Mesothelial cell of epicardium (in vitro differentiated cells): ENCODE measurements around the gene TRIM67. TPM values are rescaled to one million over a fixed set of nuclear protein-coding genes. Genes with fewer than 3 reads are reported as not detected.

ENCODE experiments used
- DNase-seq, 2 experiments: peaks; one replicate each; pipeline ENCODE4 v3.0.0; 2021; ENCODE audit warnings: low spot score in 2 of 2; ENCODE audit not compliant: unreplicated experiment in 2 of 2
- H3K27ac Mint-ChIP-seq: 2 replicates; pipeline ENCODE4 v1.8.0; 2021; ENCODE audit warnings: mixed read lengths
- H3K27me3 Mint-ChIP-seq: 2 replicates; pipeline ENCODE4 v1.8.0; 2021; ENCODE audit warnings: low read depth, mixed read lengths
- H3K36me3 Mint-ChIP-seq: 2 replicates; pipeline ENCODE4 v1.8.0; 2021; ENCODE audit warnings: mixed read lengths
- H3K4me1 Mint-ChIP-seq: 2 replicates; pipeline ENCODE4 v1.8.0; 2021; ENCODE audit warnings: mixed read lengths
- H3K4me3 Mint-ChIP-seq: 2 replicates; pipeline ENCODE4 v1.8.0; 2021; ENCODE audit warnings: mild to moderate bottlenecking, moderate library complexity, mixed read lengths
- H3K9me3 Mint-ChIP-seq: 2 replicates; pipeline ENCODE4 v1.8.0; 2021; ENCODE audit warnings: mixed read lengths
- total RNA-seq: library from RNA; stranded (reverse); gene quantifications from 3 replicates; pipeline ENCODE4 v1.2.1, GENCODE V29; 2021
- TF ChIP-seq, protein P1 (sequence below): fragments of 200-600 bp; sonication (generic); IDR thresholded peaks from one replicate; pipeline ENCODE4 v1.5.0; 2021; ENCODE audit warnings: antibody characterized with exemption; ENCODE audit not compliant: unreplicated experiment

Gene TRIM67
- total RNA-seq, 1 donor from 2014 or later, result 0.09 TPM

DNA sequence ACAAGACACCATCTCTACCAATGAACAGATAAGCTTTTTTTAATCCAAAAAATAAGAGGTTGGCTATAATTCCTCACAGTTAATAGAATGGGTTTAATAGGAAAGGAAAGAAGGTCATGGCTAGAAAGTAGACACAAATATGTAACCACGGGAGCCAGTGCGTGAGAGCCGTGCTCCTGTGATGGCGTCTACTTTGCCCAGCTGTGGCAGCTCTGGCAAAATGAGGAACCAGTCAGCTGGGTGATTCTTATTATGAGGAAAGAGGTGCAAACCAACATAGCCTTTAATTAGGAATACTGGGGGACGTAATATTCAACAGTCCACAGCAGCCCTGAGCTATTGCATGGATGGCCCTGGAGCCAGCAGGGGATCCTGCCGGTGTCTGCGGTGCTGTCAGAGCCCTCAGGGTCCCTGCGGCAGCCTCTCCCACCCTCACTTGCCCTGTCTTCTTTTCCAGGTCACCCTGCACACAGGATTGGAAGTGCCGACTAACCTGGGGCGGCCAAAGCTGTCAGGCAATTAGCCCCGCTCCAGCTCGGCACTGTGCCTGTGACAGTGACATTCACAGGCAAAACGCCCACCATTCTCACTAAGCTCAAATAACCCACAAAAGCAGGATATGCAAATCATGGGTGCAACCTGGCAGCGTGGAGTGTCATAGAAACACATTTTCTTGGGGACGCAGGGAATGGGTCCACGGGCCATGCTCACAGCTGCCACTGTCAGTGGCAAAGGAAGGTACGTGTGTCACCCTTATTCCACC, 53.2 kb downstream of the TRIM67 start:
- Mint-ChIP-seq H3K27ac (no peak overlapping the region), H3K4me3 (no peak overlapping the region), H3K36me3 (no peaks in the 10 kb centered on the region), H3K4me1 (peaks cover 3% of the 10 kb centered on the region), H3K27me3 (peaks cover 64% of the 10 kb centered on the region), H3K9me3 (no peaks in the 10 kb centered on the region)
- DNase-seq, result no peak
- TF ChIP-seq, protein P1, sequence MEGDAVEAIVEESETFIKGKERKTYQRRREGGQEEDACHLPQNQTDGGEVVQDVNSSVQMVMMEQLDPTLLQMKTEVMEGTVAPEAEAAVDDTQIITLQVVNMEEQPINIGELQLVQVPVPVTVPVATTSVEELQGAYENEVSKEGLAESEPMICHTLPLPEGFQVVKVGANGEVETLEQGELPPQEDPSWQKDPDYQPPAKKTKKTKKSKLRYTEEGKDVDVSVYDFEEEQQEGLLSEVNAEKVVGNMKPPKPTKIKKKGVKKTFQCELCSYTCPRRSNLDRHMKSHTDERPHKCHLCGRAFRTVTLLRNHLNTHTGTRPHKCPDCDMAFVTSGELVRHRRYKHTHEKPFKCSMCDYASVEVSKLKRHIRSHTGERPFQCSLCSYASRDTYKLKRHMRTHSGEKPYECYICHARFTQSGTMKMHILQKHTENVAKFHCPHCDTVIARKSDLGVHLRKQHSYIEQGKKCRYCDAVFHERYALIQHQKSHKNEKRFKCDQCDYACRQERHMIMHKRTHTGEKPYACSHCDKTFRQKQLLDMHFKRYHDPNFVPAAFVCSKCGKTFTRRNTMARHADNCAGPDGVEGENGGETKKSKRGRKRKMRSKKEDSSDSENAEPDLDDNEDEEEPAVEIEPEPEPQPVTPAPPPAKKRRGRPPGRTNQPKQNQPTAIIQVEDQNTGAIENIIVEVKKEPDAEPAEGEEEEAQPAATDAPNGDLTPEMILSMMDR, result no peak

- H3K9me3 Mint-ChIP-seq, result no peaks in the 10 kb centered on the region
- H3K4me3 Mint-ChIP-seq, result no peak overlapping the region
- no peak overlapping the region for H3K27ac Mint-ChIP-seq
- H3K36me3 Mint-ChIP-seq, result no peaks in the 10 kb centered on the region
- TF ChIP-seq, protein P1, result no peak
- H3K27me3 Mint-ChIP-seq, result peaks cover 64% of the 10 kb centered on the region
- peaks cover 3% of the 10 kb centered on the region for H3K4me1 Mint-ChIP-seq
- no peak for DNase-seq
Measured at GRCh38 chr1:231215681-231216385, 54.0 kb downstream of the TRIM67 start.

DNA sequence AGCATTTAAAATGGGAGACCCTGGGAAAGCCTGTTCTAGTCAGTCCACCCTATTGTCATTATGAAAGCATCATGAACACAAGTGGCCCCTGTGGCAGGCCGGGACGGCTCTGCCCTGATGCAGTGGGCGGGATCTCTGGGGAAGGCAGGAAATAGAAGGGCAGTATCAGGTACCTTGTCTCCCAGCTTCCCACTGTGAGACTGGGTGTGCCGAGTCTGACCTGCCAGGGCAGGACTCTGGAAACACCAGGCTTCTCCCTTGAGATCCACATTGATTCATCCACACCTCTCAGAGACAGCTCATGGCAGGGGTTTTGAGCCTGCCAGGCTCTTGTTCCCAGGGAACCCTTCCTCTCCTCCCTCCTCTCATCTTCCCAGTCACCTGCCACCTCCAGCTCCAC, 54.6 kb downstream of the TRIM67 start:
- no peak overlapping the region for H3K27ac Mint-ChIP-seq
- TF ChIP-seq, protein P1, result no peak
- H3K4me1 Mint-ChIP-seq, result peaks cover 3% of the 10 kb centered on the region
- no peak overlapping the region for H3K4me3 Mint-ChIP-seq
- no peaks in the 10 kb centered on the region for H3K36me3 Mint-ChIP-seq
- DNase-seq, result no peak
- peaks cover 62% of the 10 kb centered on the region for H3K27me3 Mint-ChIP-seq
- H3K9me3 Mint-ChIP-seq, result no peaks in the 10 kb centered on the region

DNA sequence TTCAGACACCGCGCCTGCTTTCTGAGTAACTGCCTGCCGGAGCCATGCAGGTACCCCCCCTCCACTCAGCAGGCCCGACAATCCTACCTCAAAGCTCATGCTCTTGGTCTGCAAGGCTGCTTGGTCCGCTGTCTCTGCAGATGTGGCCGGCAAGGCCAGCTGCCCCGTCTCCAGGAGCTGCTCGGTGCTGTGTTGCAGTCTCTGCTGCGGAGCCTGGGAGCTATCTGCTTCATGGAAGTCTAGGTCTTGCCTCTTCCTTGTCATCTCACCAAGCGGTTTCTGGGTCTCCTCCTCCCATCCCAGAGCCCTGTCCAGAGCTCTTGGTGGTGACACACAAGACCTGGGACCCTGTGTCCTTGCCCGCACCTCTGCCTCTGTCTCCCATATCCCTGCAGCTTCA, 55.2 kb downstream of the TRIM67 start:
- peaks cover 3% of the 10 kb centered on the region for H3K4me1 Mint-ChIP-seq
- no peaks in the 10 kb centered on the region for H3K36me3 Mint-ChIP-seq
- peaks cover 59% of the 10 kb centered on the region for H3K27me3 Mint-ChIP-seq
- no peak overlapping the region for H3K27ac Mint-ChIP-seq
- no peak overlapping the region for H3K4me3 Mint-ChIP-seq
- no peak for DNase-seq
- TF ChIP-seq, protein P1, result no peak
- H3K9me3 Mint-ChIP-seq, result no peaks in the 10 kb centered on the region

GRCh38 chr1:231218078-231218477, 56.2 kb downstream of the TRIM67 start:
- Mint-ChIP-seq H3K4me3 (no peak overlapping the region), H3K9me3 (no peaks in the 10 kb centered on the region)

More at GRCh38 chr1:231218078-231218477, 56.2 kb downstream of the TRIM67 start:
- H3K27me3 Mint-ChIP-seq, result peaks cover 49% of the 10 kb centered on the region
- TF ChIP-seq, protein P1, result no peak
- H3K36me3 Mint-ChIP-seq, result no peaks in the 10 kb centered on the region
- peaks cover 3% of the 10 kb centered on the region for H3K4me1 Mint-ChIP-seq
- no peak for DNase-seq
- no peak overlapping the region for H3K27ac Mint-ChIP-seq
